SK-N-SH (cell line): ENCODE measurements around the gene ZNF417. TPM values are rescaled to one million over a fixed set of nuclear protein-coding genes. Genes with fewer than 3 reads are reported as not detected.

Source experiments
- CTCF ChIA-PET: fragments of 300-600, 350-600 bp; formaldehyde crosslinking; extraction: SDS; loops from one replicate; lab custom pipeline; 2021; lab: Yijun Ruan, JAX
- POLR2A ChIA-PET: fragments of 350-600 bp; sonication (Branson Sonifier 250); formaldehyde crosslinking; extraction: SDS; loops from one replicate; lab custom pipeline; 2020; ENCODE audit warnings: antibody characterized with exemption, inconsistent platforms; lab: Yijun Ruan, JAX
- DNase-seq: peaks from one replicate; pipeline ENCODE4 v3.0.0; 2012
- H2AFZ ChIP-seq: fragments of 200-600 bp; sonication (generic); 2 replicates; pipeline ENCODE4 v1.8.1; 2016; ENCODE audit warnings: antibody characterized with exemption, mild to moderate bottlenecking, low read depth
- H3F3A ChIP-seq: fragments of 200-600 bp; sonication (generic); replicated peaks from 2 replicates; pipeline ENCODE3; 2016; ENCODE audit warnings: antibody characterized with exemption, mild to moderate bottlenecking; ENCODE audit not compliant: insufficient read depth
- H3K27ac ChIP-seq, 2 experiments: fragments of 200-500 bp in 1 of 2; fragments of 200-600 bp in 1 of 2; sonication (Bioruptor generic) in 1 of 2; sonication (generic), shearing (Covaris generic) in 1 of 2; 2 replicates each; pipeline versions ENCODE4 v1.5.1 to v1.6.1; 2014 to 2016; ENCODE audit warnings: low read depth in 2 of 2, inconsistent platforms in 1 of 2, low read length in 1 of 2, mild to moderate bottlenecking in 1 of 2, mixed read lengths in 1 of 2
- H3K27me3 ChIP-seq: fragments of 200-600 bp; sonication (generic), shearing (Covaris generic); 2 replicates; pipeline ENCODE4 v1.6.1; 2016; ENCODE audit warnings: mixed run types; ENCODE audit not compliant: insufficient read depth
- H3K36me3 ChIP-seq, 2 experiments: fragments of 200-500 bp in 1 of 2; fragments of 200-600 bp in 1 of 2; sonication (Bioruptor generic) in 1 of 2; sonication (generic) in 1 of 2; replicated peaks in 1 of 2; 2 replicates each; pipeline versions ENCODE3 to v1.5.1; 2014 to 2016; ENCODE audit warnings: low read length in 1 of 2, mild to moderate bottlenecking in 1 of 2; ENCODE audit not compliant: insufficient read depth in 2 of 2, control insufficient read depth in 1 of 2
- H3K4me1 ChIP-seq, 2 experiments: fragments of 200-500 bp in 1 of 2; fragments of 200-600 bp in 1 of 2; sonication (Bioruptor generic) in 1 of 2; sonication (generic), shearing (Covaris generic) in 1 of 2; 2 replicates each; pipeline versions ENCODE4 v1.5.1 to v1.6.1; 2014 to 2016; ENCODE audit warnings: low read depth in 1 of 2, low read length in 1 of 2, mixed run types in 1 of 2; ENCODE audit not compliant: insufficient read depth in 2 of 2, control insufficient read depth in 1 of 2
- H3K4me2 ChIP-seq: fragments of 200-600 bp; sonication (generic), shearing (Covaris generic); 2 replicates; pipeline ENCODE4 v1.6.1; 2017; ENCODE audit warnings: mixed run types
- H3K4me3 ChIP-seq, 2 experiments: fragments of 200-500 bp in 1 of 2; fragments of 200-600 bp in 1 of 2; sonication (Bioruptor generic) in 1 of 2; sonication (generic), shearing (Covaris generic) in 1 of 2; 2 replicates each; pipeline versions ENCODE4 v1.5.1 to v1.8.1; 2014 to 2016; ENCODE audit warnings: low read depth in 2 of 2, inconsistent platforms in 1 of 2, low read length in 1 of 2, mild to moderate bottlenecking in 1 of 2, mixed read lengths in 1 of 2, moderate library complexity in 1 of 2
- H3K79me2 ChIP-seq: fragments of 200-600 bp; sonication (generic); 2 replicates; pipeline ENCODE4 v1.8.1; 2017; ENCODE audit warnings: mild to moderate bottlenecking; ENCODE audit not compliant: insufficient read depth
- H3K9ac ChIP-seq: fragments of 200-600 bp; sonication (generic); 2 replicates; pipeline ENCODE4 v1.6.1; 2017; ENCODE audit warnings: mixed run types
- H3K9me2 ChIP-seq: fragments of 200-600 bp; sonication (generic); 2 replicates; pipeline ENCODE4 v1.6.1; 2017; ENCODE audit warnings: mixed run types
- H3K9me3 ChIP-seq: fragments of 200-600 bp; sonication (generic); 2 replicates; pipeline ENCODE4 v1.6.1; 2017; ENCODE audit warnings: mixed run types, mild to moderate bottlenecking, moderate library complexity
- H4K20me1 ChIP-seq: fragments of 200-600 bp; sonication (generic); 2 replicates; pipeline ENCODE4 v1.6.1; 2017; ENCODE audit warnings: mild to moderate bottlenecking, mixed run types; ENCODE audit not compliant: insufficient read depth
- CHD2 ChIP-seq: fragments of 150-350 bp; IDR thresholded peaks from 2 replicates; pipeline ENCODE4 v1.6.1; 2018; ENCODE audit warnings: low read length; ENCODE audit not compliant: partially characterized antibody
- CTCF ChIP-seq: fragments of 200-600 bp; sonication (generic); IDR thresholded peaks from 2 replicates; pipeline ENCODE4 v1.6.1; 2017; ENCODE audit warnings: antibody characterized with exemption, mild to moderate bottlenecking, moderate library complexity
- ELF1 ChIP-seq: IDR thresholded peaks from 2 replicates; pipeline ENCODE4 v1.4.0; 2012
- EP300 ChIP-seq, 2 experiments: IDR thresholded peaks; 2 replicates each; pipeline versions ENCODE4 v1.4.0 to v1.6.1; 2012; ENCODE audit warnings: borderline replicate concordance in 1 of 2, low read depth in 1 of 2, low read length in 1 of 2
- EZH2phosphoT487 ChIP-seq: fragments of 200-600 bp; sonication (generic); IDR thresholded peaks from 2 replicates; pipeline ENCODE4 v1.6.1; 2017; ENCODE audit warnings: low read depth, mixed run types, mild to moderate bottlenecking, antibody characterized with exemption, moderate library complexity, borderline replicate concordance
- FOXJ3 ChIP-seq: sonication (generic); formaldehyde crosslinking; IDR thresholded peaks from 2 replicates; pipeline ENCODE4 v1.5.1; 2020; ENCODE audit warnings: mild to moderate bottlenecking, missing genetic modification reagents
- FOXM1 ChIP-seq: IDR thresholded peaks from 2 replicates; pipeline ENCODE4 v1.4.0; 2012; ENCODE audit warnings: low read depth, mild to moderate bottlenecking
- IRF3 ChIP-seq: fragments of 150-350 bp; IDR thresholded peaks from 2 replicates; pipeline ENCODE4 v1.6.1; 2016; ENCODE audit warnings: mild to moderate bottlenecking, low read depth, low read length
- JUND ChIP-seq: IDR thresholded peaks from 2 replicates; pipeline ENCODE4 v1.4.0; 2012
- NFIC ChIP-seq: IDR thresholded peaks from 2 replicates; pipeline ENCODE4 v1.4.0; 2012; ENCODE audit warnings: borderline replicate concordance
- PBX3 ChIP-seq: IDR thresholded peaks from 2 replicates; pipeline ENCODE4; 2012
- RCOR1 ChIP-seq: fragments of 150-350 bp; IDR thresholded peaks from 2 replicates; pipeline ENCODE4 v1.6.1; 2017; ENCODE audit warnings: antibody characterized with exemption, low read length
- RFX5 ChIP-seq: IDR thresholded peaks from 2 replicates; pipeline ENCODE4 v1.6.1; 2012; ENCODE audit warnings: mild to moderate bottlenecking, improper control_type of control experiment, low read length
- RXRA ChIP-seq: IDR thresholded peaks from 2 replicates; pipeline ENCODE4 v1.4.0; 2012; ENCODE audit warnings: low read depth, mild to moderate bottlenecking, borderline replicate concordance
- SIN3A ChIP-seq: IDR thresholded peaks from 2 replicates; pipeline ENCODE4 v1.6.1; 2012; ENCODE audit warnings: low read depth, mild to moderate bottlenecking, low read length, moderate library complexity, borderline replicate concordance
- SMC3 ChIP-seq: IDR thresholded peaks from 2 replicates; pipeline ENCODE4 v1.6.1; 2012; ENCODE audit warnings: low read depth, low read length, improper control_type of control experiment
- TEAD4 ChIP-seq: IDR thresholded peaks from 2 replicates; pipeline ENCODE4 v1.4.0; 2012; ENCODE audit warnings: mild to moderate bottlenecking, borderline replicate concordance; ENCODE audit not compliant: insufficient read depth
- USF2 ChIP-seq: fragments of 150-350 bp; IDR thresholded peaks from 2 replicates; pipeline ENCODE4 v1.6.1; 2017; ENCODE audit warnings: antibody characterized with exemption, low read length, low read depth, borderline replicate concordance
- YY1 ChIP-seq: IDR thresholded peaks from 2 replicates; pipeline ENCODE4 v1.4.0; 2012; ENCODE audit warnings: low read depth, mild to moderate bottlenecking
- WGBS: methylation state at CpG from one replicate; pipeline ENCODE4 v1.1.6; 2017; ENCODE audit warnings: low lambda C conversion rate; 5-methylcytosine and 5-hydroxymethylcytosine counted together
- polyA plus RNA-seq, 3 experiments: library from polyadenylated mRNA; depleted of rRNA; stranded (reverse); fragments of >200 nt; gene quantifications; 2 replicates each; pipeline ENCODE4 v1.2.3, GENCODE V29; 2012

ZNF417 gene
- polyA plus RNA-seq, 1 of the 3 experiments (the other 2 are of a cell fraction), result 1.7 TPM

GRCh38 chr19:57914531-57914930 is 1.9 kb downstream of the ZNF417 start:
- no peak overlapping the region for H3K27ac ChIP-seq
- H3K9ac ChIP-seq, result no peak overlapping the region
- no peaks in the 10 kb centered on the region for H3F3A ChIP-seq
- peaks cover 0 to 10% of the 10 kb centered on the region in 2 experiments; a peak in 2 of 4 replicates for H3K4me1 ChIP-seq
- H4K20me1 ChIP-seq, result no peaks in the 10 kb centered on the region
- H3K9me3 ChIP-seq, result 0 out of 2 replicates have a peak, but pooled peaks cover 5% of the 10 kb centered on the region
- no peaks in the 10 kb centered on the region for H3K27me3 ChIP-seq
- POLR2A ChIA-PET, result no interaction called here
- no peak overlapping the region for H3K4me3 ChIP-seq
- DNase-seq, result no peak
- CTCF ChIA-PET, result no interaction called here
- H3K4me2 ChIP-seq, result no peak overlapping the region
- WGBS, result 93% methylated on average over 3 of the region's 3 CpGs
- TF ChIP-seq ELF1 (no peak), TEAD4 (no peak), SMC3 (no peak), IRF3 (no peak), RFX5 (no peak), CHD2 (no peak), NFIC (no peak), PBX3 (no peak), SIN3A (no peak), EZH2phosphoT487 (no peak), FOXJ3 (CRISPR knock-in tag) (no peak), EP300 (IDR thresholded peaks at IDR 0.05; ENCODE audit: borderline replicate concordance in 1 of 2, low read depth in 1 of 2, low read length in 1 of 2) (no peak), FOXM1 (no peak), USF2 (no peak), JUND (no peak), RXRA (no peak), YY1 (no peak), RCOR1 (no peak), CTCF (no peak)
- H3K79me2 ChIP-seq, result peaks cover 38% of the 10 kb centered on the region
- H3K36me3 ChIP-seq, result peaks cover 7 to 33% of the 10 kb centered on the region in 2 experiments
- no peak overlapping the region for H2AFZ ChIP-seq
- no peaks in the 10 kb centered on the region for H3K9me2 ChIP-seq
